ENCODE data around the gene OLFM2.

- TF ChIP-seq POLR2A (IDR thresholded peaks at IDR 0.05; ENCODE audit: low read depth, low read length), result no peak
- no peak for TF ChIP-seq POU2F2 (IDR thresholded peaks at IDR 0.05; ENCODE audit: low read depth, low read length)
- no peak for TF ChIP-seq POLR2AphosphoS5 (IDR thresholded peaks at IDR 0.05; ENCODE audit: low read depth, low read length)
- TF ChIP-seq TAF1 (IDR thresholded peaks at IDR 0.05; ENCODE audit: low read depth, low read length), result no peak
- TF ChIP-seq SPI1 (IDR thresholded peaks at IDR 0.05; ENCODE audit: low read depth, low read length), result no peak
- no peak for TF ChIP-seq PAX5 (IDR thresholded peaks at IDR 0.05; ENCODE audit: insufficient read depth, low read length, severe bottlenecking)
Measured at GRCh38 chr19:9823816-9824215, 112.5 kb downstream of the OLFM2 start.

Measured in GM12891 (cell line).